ENCODE data around the gene EMB. TPM values are rescaled to one million over a fixed set of nuclear protein-coding genes. Genes with fewer than 3 reads are reported as not detected.
"Not testable (repeated sequence)": the region's sequence is repeated elsewhere in the genome, so short reads cannot be mapped to it uniquely, and the experiment has no call there.

The EMB gene
- total RNA-seq, 1 experiment from 2014 or later = 40.4 TPM

DNA sequence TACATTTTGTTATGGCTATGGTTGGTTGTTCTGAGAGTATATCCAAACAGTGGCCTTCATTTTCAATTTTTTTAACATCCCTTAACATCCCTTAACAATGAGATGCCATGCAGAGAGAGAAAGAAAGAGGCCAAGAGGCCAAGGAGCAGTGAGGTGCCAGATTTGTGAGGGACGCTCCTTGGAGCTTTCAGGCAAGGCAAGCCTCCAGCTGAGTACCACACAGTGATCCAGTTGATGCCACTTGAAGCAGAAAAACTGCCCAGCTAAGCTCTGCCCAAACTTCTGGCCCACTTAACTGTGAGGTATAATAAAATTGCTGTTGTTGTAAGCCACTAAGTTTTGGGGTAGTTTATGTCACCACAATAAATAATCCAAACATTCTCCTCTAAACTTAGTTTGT lies 22.6 kb upstream of the EMB start:
- no peak overlapping the region for H3K4me3 Mint-ChIP-seq
- ChIA-PET POLR2A (no interaction called here), CTCF (no interaction called here)
- H3K36me3 Mint-ChIP-seq = peaks cover 17% of the 10 kb centered on the region
- H3K27me3 Mint-ChIP-seq (ENCODE audit: low read depth) = no peaks in the 10 kb centered on the region; the same call in 1 of the 2 replicates
- DNase-seq (ENCODE audit: low spot score) = no peak
- TF ChIP-seq, protein P1, sequence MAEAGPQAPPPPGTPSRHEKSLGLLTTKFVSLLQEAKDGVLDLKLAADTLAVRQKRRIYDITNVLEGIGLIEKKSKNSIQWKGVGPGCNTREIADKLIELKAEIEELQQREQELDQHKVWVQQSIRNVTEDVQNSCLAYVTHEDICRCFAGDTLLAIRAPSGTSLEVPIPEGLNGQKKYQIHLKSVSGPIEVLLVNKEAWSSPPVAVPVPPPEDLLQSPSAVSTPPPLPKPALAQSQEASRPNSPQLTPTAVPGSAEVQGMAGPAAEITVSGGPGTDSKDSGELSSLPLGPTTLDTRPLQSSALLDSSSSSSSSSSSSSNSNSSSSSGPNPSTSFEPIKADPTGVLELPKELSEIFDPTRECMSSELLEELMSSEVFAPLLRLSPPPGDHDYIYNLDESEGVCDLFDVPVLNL (CRISPR knock-in tag; IDR thresholded peaks at IDR 0.05; ENCODE audit: borderline replicate concordance, low read depth) = no peak
- TF ChIP-seq GTF2I (CRISPR knock-in tag; conservative IDR thresholded peaks at IDR 0.05) (no peak), ESRRA (CRISPR knock-in tag; IDR thresholded peaks at IDR 0.05; ENCODE audit: borderline replicate concordance) (no peak), ZBTB21 (CRISPR knock-in tag; IDR thresholded peaks at IDR 0.05; ENCODE audit: borderline replicate concordance) (no peak), RORB (CRISPR knock-in tag; IDR thresholded peaks at IDR 0.05) (no peak)
- TF ChIP-seq, protein P2, sequence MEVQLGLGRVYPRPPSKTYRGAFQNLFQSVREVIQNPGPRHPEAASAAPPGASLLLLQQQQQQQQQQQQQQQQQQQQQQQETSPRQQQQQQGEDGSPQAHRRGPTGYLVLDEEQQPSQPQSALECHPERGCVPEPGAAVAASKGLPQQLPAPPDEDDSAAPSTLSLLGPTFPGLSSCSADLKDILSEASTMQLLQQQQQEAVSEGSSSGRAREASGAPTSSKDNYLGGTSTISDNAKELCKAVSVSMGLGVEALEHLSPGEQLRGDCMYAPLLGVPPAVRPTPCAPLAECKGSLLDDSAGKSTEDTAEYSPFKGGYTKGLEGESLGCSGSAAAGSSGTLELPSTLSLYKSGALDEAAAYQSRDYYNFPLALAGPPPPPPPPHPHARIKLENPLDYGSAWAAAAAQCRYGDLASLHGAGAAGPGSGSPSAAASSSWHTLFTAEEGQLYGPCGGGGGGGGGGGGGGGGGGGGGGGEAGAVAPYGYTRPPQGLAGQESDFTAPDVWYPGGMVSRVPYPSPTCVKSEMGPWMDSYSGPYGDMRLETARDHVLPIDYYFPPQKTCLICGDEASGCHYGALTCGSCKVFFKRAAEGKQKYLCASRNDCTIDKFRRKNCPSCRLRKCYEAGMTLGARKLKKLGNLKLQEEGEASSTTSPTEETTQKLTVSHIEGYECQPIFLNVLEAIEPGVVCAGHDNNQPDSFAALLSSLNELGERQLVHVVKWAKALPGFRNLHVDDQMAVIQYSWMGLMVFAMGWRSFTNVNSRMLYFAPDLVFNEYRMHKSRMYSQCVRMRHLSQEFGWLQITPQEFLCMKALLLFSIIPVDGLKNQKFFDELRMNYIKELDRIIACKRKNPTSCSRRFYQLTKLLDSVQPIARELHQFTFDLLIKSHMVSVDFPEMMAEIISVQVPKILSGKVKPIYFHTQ (CRISPR knock-in tag; IDR thresholded peaks at IDR 0.05) = no peak
- TF ChIP-seq, protein P3, sequence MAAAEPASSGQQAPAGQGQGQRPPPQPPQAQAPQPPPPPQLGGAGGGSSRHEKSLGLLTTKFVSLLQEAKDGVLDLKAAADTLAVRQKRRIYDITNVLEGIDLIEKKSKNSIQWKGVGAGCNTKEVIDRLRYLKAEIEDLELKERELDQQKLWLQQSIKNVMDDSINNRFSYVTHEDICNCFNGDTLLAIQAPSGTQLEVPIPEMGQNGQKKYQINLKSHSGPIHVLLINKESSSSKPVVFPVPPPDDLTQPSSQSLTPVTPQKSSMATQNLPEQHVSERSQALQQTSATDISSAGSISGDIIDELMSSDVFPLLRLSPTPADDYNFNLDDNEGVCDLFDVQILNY (CRISPR knock-in tag; IDR thresholded peaks at IDR 0.05) = no peak
- TF ChIP-seq, protein P4, sequence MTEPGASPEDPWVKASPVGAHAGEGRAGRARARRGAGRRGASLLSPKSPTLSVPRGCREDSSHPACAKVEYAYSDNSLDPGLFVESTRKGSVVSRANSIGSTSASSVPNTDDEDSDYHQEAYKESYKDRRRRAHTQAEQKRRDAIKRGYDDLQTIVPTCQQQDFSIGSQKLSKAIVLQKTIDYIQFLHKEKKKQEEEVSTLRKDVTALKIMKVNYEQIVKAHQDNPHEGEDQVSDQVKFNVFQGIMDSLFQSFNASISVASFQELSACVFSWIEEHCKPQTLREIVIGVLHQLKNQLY (CRISPR knock-in tag; IDR thresholded peaks at IDR 0.05) = no peak
- TF ChIP-seq, protein P5, sequence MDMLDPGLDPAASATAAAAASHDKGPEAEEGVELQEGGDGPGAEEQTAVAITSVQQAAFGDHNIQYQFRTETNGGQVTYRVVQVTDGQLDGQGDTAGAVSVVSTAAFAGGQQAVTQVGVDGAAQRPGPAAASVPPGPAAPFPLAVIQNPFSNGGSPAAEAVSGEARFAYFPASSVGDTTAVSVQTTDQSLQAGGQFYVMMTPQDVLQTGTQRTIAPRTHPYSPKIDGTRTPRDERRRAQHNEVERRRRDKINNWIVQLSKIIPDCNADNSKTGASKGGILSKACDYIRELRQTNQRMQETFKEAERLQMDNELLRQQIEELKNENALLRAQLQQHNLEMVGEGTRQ (CRISPR knock-in tag; IDR thresholded peaks at IDR 0.05) = no peak
- peaks cover 45% of the 10 kb centered on the region for H3K9me3 Mint-ChIP-seq
- H3K27ac Mint-ChIP-seq = no peak overlapping the region
- no peaks in the 10 kb centered on the region for H3K4me1 Mint-ChIP-seq
- ATAC-seq = no peak

DNA sequence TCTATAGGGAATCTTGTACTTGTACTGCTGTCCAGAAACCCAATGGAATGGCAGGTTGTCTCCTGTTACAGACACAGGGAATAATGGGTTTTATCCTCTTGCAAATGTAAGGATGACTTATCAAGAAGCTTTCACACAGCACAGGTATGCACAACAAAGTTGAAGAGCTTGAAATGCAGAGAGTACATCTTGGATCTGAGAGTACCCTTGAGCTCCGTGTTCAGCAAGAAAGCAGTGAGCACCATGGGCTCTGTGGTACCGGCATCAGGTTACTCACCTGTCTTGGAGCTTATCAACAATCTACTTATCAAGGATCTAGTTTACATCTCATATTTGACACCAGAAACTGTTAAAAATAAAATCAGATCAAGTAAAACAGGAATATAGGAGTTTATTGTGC lies 22.0 kb upstream of the EMB start:
- ChIA-PET CTCF (no interaction called here), POLR2A (no interaction called here)
- peaks cover 40% of the 10 kb centered on the region for H3K9me3 Mint-ChIP-seq
- no peak for DNase-seq (ENCODE audit: low spot score)
- H3K27ac Mint-ChIP-seq = no peak overlapping the region
- H3K4me3 Mint-ChIP-seq = no peak overlapping the region
- H3K4me1 Mint-ChIP-seq = no peaks in the 10 kb centered on the region
- no peaks in the 10 kb centered on the region; the same call in 1 of the 2 replicates for H3K27me3 Mint-ChIP-seq (ENCODE audit: low read depth)
- peaks cover 12% of the 10 kb centered on the region for H3K36me3 Mint-ChIP-seq
- no peak for TF ChIP-seq ZNF263 (CRISPR knock-in tag; IDR thresholded peaks at IDR 0.05; ENCODE audit: low read depth)
- TF ChIP-seq, protein P6, sequence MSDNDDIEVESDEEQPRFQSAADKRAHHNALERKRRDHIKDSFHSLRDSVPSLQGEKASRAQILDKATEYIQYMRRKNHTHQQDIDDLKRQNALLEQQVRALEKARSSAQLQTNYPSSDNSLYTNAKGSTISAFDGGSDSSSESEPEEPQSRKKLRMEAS (CRISPR knock-in tag; IDR thresholded peaks at IDR 0.05) = no peak
- TF ChIP-seq CREB1 (CRISPR knock-in tag; IDR thresholded peaks at IDR 0.05) = no peak
- no peak for TF ChIP-seq RELA (CRISPR knock-in tag; IDR thresholded peaks at IDR 0.05; ENCODE audit: borderline replicate concordance)
- no peak for TF ChIP-seq NR2C2 (CRISPR knock-in tag; IDR thresholded peaks at IDR 0.05)
- TF ChIP-seq KAT7 (CRISPR knock-in tag; IDR thresholded peaks at IDR 0.05; ENCODE audit: borderline replicate concordance) = no peak
- TF ChIP-seq ZNF232 (CRISPR knock-in tag; IDR thresholded peaks at IDR 0.05) = no peak
- TF ChIP-seq, protein P7, sequence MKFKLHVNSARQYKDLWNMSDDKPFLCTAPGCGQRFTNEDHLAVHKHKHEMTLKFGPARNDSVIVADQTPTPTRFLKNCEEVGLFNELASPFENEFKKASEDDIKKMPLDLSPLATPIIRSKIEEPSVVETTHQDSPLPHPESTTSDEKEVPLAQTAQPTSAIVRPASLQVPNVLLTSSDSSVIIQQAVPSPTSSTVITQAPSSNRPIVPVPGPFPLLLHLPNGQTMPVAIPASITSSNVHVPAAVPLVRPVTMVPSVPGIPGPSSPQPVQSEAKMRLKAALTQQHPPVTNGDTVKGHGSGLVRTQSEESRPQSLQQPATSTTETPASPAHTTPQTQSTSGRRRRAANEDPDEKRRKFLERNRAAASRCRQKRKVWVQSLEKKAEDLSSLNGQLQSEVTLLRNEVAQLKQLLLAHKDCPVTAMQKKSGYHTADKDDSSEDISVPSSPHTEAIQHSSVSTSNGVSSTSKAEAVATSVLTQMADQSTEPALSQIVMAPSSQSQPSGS (CRISPR knock-in tag; IDR thresholded peaks at IDR 0.05; ENCODE audit: borderline replicate concordance, low read depth) = no peak
- TF ChIP-seq, protein P8, sequence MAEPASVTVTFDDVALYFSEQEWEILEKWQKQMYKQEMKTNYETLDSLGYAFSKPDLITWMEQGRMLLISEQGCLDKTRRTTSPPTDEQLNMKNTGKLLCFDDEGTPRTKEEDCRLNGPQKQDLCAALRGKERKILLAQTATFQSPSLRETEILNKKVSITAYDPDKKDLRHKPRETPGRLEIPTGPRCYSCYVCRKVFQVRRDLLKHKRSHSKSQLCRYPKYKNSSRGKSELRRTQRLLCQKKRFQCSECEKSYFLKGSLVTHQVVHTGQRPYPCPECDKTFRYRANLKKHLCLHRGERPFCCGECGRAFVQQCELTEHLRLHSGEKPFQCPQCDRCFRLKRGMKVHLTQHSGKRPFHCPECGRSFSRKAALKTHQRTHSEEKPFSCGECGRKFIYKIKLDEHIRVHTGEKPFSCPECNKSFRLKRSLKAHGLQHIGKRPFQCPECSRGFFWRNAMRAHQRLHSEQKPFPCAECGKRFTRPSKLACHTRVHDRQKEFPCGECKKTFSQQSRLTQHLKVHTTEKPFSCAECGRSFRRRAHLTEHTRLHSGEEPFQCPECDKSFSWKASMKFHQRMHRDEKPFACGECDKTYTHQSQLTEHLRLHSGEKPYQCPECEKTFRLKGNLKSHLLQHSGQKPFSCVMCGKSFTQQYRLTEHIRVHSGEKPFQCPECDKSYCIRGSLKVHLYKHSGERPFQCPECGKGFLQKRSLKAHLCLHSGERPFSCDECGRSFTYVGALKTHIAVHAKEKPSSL (CRISPR knock-in tag; conservative IDR thresholded peaks at IDR 0.05) = no peak
- no peak for TF ChIP-seq NR1H2 (CRISPR knock-in tag; IDR thresholded peaks at IDR 0.05)
- no peak for TF ChIP-seq TCF7 (CRISPR knock-in tag; IDR thresholded peaks at IDR 0.05; ENCODE audit: low read depth)
- TF ChIP-seq PRRX2 (CRISPR knock-in tag; IDR thresholded peaks at IDR 0.05) = no peak
- no peak for TF ChIP-seq ETV6 (CRISPR knock-in tag; IDR thresholded peaks at IDR 0.05)
- no peak for ATAC-seq

DNA sequence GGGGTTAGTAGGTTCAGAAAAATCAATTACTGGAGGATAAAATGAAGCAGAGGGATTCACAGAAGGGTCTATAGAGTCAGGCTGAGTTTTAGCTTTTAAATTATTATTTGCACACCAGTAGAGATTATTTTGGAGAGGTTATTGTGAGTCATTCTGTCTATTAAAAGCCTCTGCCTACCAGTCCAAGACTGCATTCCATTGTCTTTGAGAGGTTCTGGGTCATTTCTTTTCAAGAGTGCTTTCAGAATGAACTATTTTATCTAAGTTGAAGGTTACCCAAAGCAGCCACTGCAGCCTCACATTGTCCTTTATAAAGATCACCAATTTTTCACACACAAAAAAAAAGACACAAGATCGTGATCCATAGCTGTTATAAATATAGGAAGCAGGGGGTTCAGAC lies 21.5 kb upstream of the EMB start:
- CTCF ChIA-PET; DNase-seq (ENCODE audit: low spot score); H3K27me3 Mint-ChIP-seq (ENCODE audit: low read depth); H3K4me3 Mint-ChIP-seq; POLR2A ChIA-PET; ATAC-seq; H3K27ac Mint-ChIP-seq; H3K4me1 Mint-ChIP-seq: not testable (repeated sequence)
- peaks cover 12% of the 10 kb centered on the region for H3K36me3 Mint-ChIP-seq
- H3K9me3 Mint-ChIP-seq = peaks cover 40% of the 10 kb centered on the region

Data from WTC11 (cell line).